Mesothelial cell of epicardium (in vitro differentiated cells): ENCODE results near the gene REPS1. TPM values are rescaled to one million over a fixed set of nuclear protein-coding genes. Genes with fewer than 3 reads are reported as not detected.
"Not testable (repeated sequence)": the region's sequence is repeated elsewhere in the genome, so short reads cannot be mapped to it uniquely, and the experiment has no call there.

Source experiments
- DNase-seq, 2 experiments: peaks; one replicate each; pipeline ENCODE4 v3.0.0; 2021; ENCODE audit warnings: low spot score in 2 of 2; ENCODE audit not compliant: unreplicated experiment in 2 of 2
- H3K27ac Mint-ChIP-seq: 2 replicates; pipeline ENCODE4 v1.8.0; 2021; ENCODE audit warnings: mixed read lengths
- H3K27me3 Mint-ChIP-seq: 2 replicates; pipeline ENCODE4 v1.8.0; 2021; ENCODE audit warnings: low read depth, mixed read lengths
- H3K36me3 Mint-ChIP-seq: 2 replicates; pipeline ENCODE4 v1.8.0; 2021; ENCODE audit warnings: mixed read lengths
- H3K4me1 Mint-ChIP-seq: 2 replicates; pipeline ENCODE4 v1.8.0; 2021; ENCODE audit warnings: mixed read lengths
- H3K4me3 Mint-ChIP-seq: 2 replicates; pipeline ENCODE4 v1.8.0; 2021; ENCODE audit warnings: mild to moderate bottlenecking, moderate library complexity, mixed read lengths
- H3K9me3 Mint-ChIP-seq: 2 replicates; pipeline ENCODE4 v1.8.0; 2021; ENCODE audit warnings: mixed read lengths
- total RNA-seq: library from RNA; stranded (reverse); gene quantifications from 3 replicates; pipeline ENCODE4 v1.2.1, GENCODE V29; 2021
- TF ChIP-seq, protein P1 (sequence below): fragments of 200-600 bp; sonication (generic); IDR thresholded peaks from one replicate; pipeline ENCODE4 v1.5.0; 2021; ENCODE audit warnings: antibody characterized with exemption; ENCODE audit not compliant: unreplicated experiment

Gene REPS1
- total RNA-seq, 1 donor from 2014 or later, result 95.4 TPM

DNA sequence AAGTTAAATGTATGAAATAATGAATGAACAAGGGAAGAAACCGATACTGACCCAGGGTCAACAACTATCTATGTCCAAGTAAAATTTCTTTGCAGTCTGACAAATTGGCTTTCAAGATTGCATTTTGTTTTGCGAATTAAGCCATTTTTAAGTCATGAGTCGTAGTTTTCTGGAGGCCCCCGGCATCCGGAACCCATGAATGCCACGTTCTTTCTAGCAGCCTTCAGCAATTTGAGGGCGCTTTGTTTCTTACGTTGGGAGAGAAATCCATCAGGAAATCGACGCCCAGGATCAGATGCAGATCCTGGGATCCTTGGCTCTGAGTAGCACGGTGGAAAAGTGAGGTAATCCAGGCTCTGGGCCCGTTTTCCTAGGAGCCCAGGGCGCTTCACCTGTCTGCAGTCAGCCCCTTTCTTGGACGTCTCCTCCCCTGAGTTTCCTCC is 40.2 kb upstream of the REPS1 start:
- peak overlapping the region; percentile 96 for H3K27ac Mint-ChIP-seq
- H3K4me3 Mint-ChIP-seq, result peak overlapping the region; percentile 89
- TF ChIP-seq, protein P1, sequence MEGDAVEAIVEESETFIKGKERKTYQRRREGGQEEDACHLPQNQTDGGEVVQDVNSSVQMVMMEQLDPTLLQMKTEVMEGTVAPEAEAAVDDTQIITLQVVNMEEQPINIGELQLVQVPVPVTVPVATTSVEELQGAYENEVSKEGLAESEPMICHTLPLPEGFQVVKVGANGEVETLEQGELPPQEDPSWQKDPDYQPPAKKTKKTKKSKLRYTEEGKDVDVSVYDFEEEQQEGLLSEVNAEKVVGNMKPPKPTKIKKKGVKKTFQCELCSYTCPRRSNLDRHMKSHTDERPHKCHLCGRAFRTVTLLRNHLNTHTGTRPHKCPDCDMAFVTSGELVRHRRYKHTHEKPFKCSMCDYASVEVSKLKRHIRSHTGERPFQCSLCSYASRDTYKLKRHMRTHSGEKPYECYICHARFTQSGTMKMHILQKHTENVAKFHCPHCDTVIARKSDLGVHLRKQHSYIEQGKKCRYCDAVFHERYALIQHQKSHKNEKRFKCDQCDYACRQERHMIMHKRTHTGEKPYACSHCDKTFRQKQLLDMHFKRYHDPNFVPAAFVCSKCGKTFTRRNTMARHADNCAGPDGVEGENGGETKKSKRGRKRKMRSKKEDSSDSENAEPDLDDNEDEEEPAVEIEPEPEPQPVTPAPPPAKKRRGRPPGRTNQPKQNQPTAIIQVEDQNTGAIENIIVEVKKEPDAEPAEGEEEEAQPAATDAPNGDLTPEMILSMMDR, result no peak
- no peaks in the 10 kb centered on the region for H3K27me3 Mint-ChIP-seq
- peaks cover 23% of the 10 kb centered on the region for H3K4me1 Mint-ChIP-seq
- no peaks in the 10 kb centered on the region for H3K9me3 Mint-ChIP-seq
- no peak for DNase-seq
- no peaks in the 10 kb centered on the region for H3K36me3 Mint-ChIP-seq

DNA sequence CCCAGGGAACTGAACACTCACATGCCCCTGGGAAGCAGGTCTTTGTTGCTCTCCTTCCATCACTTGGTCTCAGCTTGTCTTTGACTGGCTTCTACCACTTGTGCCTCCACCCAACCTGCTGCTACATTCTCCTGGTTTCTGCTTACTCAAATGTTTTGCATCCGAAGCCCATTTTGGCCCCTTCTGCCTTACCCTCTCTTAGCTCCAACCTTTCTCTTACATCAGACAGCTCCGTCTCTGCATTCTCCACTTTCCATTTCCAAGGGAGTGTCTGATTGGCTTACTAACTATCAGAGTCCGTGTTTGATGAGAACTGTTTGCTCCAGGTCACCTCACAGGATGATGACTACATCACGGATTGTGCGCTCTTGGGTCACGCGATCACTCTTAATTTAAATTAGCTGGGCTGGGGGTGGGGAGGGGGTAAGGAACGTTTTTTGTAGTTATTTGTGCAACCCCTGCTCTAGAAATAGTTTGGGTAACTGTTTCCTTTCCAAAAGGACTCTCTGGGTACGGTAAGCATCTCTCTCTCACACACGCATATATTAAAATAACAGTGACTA is 39.6 kb upstream of the REPS1 start:
- peaks cover 20% of the 10 kb centered on the region for H3K4me1 Mint-ChIP-seq
- H3K27ac Mint-ChIP-seq, result peak overlapping the region; percentile 96
- H3K9me3 Mint-ChIP-seq, result no peaks in the 10 kb centered on the region
- TF ChIP-seq, protein P1, result no peak
- no peaks in the 10 kb centered on the region for H3K36me3 Mint-ChIP-seq
- peak overlapping the region; percentile 89 for H3K4me3 Mint-ChIP-seq
- H3K27me3 Mint-ChIP-seq, result no peaks in the 10 kb centered on the region
- no peak for DNase-seq

DNA sequence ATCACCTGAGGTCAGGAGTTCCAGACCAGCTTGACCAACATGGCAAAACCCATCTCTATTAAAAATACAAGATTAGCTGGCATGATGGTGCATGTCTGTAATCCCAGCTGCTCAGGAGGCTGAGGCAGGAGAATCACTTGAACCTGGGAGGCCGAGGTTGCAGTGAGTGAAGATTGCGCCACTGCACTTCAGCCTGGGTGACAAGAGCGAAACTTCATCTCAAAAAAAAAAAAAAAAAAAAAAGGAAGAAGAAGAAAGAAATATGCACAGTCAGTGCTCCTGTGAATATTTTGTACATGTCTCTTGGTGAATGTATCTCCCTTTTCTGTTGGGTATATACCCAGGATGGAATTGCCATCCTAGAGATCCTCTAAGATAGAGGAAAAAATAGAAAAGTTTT is 37.4 kb upstream of the REPS1 start:
- not testable (repeated sequence) for H3K27me3 Mint-ChIP-seq, H3K4me3 Mint-ChIP-seq, DNase-seq, H3K27ac Mint-ChIP-seq, H3K9me3 Mint-ChIP-seq, H3K36me3 Mint-ChIP-seq
- peaks cover 18% of the 10 kb centered on the region for H3K4me1 Mint-ChIP-seq

DNA sequence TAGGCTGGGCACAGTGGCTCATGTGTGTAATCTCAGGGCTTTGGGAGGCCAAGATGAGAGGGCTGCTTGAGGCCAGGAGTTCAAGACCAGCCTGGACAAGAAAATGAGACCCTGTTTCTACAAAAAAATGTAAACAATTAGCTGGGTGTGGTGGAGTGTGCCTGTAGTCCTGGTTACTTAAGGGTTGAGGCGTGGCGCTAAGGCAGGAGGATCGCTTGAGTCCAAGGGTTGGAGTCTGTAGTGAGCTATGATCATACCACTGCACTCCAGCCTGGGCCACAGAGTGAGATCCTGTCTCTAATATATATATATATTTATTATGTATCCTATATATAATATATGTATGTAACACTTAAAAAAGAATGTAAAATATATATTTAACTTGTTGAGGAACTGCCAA is 32.6 kb upstream of the REPS1 start:
- TF ChIP-seq, protein P1, result no peak
- no peak overlapping the region for H3K4me3 Mint-ChIP-seq
- no peak for DNase-seq
- no peaks in the 10 kb centered on the region for H3K36me3 Mint-ChIP-seq
- no peaks in the 10 kb centered on the region for H3K27me3 Mint-ChIP-seq
- H3K27ac Mint-ChIP-seq, result no peak overlapping the region
- peaks cover 23% of the 10 kb centered on the region for H3K4me1 Mint-ChIP-seq
- no peaks in the 10 kb centered on the region for H3K9me3 Mint-ChIP-seq

DNA sequence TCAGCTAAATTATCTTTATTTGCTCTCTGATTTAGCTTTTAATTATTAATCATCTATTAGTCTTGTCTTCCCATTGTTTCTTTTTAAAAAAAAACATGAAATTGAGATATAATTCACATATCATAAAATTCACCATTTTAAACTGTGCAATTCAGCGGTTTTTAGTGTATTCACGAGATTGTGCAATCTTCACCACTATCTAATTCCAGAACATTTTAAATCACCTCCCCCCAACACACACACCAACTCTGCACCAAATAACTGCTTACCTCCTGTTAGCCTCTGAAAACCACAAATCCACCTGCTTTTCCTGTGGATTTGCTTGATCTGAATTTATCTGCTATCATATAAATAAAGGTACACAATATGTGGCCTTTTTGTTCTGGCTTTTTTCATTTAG is 31.7 kb upstream of the REPS1 start:
- Mint-ChIP-seq H3K4me3 (no peak overlapping the region), H3K27me3 (no peaks in the 10 kb centered on the region), H3K4me1 (peaks cover 26% of the 10 kb centered on the region), H3K36me3 (no peaks in the 10 kb centered on the region), H3K9me3 (no peaks in the 10 kb centered on the region), H3K27ac (no peak overlapping the region)
- TF ChIP-seq, protein P1, result no peak
- DNase-seq, result no peak

DNA sequence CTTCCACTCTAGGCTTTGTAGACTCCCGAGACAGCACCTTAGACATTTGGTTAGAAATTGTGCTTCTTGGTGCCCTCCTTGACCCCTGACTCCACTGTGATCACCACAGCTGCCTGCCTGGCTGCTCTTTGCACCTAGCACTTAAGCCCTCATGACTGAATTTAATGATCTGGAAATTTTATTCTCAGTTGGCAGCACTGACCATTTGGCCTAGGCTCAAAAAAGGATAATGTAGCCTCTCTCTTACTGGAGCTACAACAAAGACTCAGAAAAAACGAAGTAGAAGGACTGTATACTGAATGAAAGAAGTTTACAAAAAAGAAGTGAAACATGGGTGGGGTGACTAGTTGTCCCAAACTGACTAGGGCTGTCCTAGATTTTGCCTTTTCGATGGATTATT is 29.2 kb upstream of the REPS1 start:
- H3K4me1 Mint-ChIP-seq, result peaks cover 27% of the 10 kb centered on the region
- no peak for DNase-seq
- no peaks in the 10 kb centered on the region for H3K36me3 Mint-ChIP-seq
- H3K27me3 Mint-ChIP-seq, result no peaks in the 10 kb centered on the region
- TF ChIP-seq, protein P1, result no peak
- no peaks in the 10 kb centered on the region for H3K9me3 Mint-ChIP-seq
- peak overlapping the region; percentile 14 for H3K27ac Mint-ChIP-seq
- H3K4me3 Mint-ChIP-seq, result no peak overlapping the region
